ENCODE data around the gene ALG11.
"Not testable (repeated sequence)": the region's sequence is repeated elsewhere in the genome, so short reads cannot be mapped to it uniquely, and the experiment has no call there.

Gene ALG11

DNA sequence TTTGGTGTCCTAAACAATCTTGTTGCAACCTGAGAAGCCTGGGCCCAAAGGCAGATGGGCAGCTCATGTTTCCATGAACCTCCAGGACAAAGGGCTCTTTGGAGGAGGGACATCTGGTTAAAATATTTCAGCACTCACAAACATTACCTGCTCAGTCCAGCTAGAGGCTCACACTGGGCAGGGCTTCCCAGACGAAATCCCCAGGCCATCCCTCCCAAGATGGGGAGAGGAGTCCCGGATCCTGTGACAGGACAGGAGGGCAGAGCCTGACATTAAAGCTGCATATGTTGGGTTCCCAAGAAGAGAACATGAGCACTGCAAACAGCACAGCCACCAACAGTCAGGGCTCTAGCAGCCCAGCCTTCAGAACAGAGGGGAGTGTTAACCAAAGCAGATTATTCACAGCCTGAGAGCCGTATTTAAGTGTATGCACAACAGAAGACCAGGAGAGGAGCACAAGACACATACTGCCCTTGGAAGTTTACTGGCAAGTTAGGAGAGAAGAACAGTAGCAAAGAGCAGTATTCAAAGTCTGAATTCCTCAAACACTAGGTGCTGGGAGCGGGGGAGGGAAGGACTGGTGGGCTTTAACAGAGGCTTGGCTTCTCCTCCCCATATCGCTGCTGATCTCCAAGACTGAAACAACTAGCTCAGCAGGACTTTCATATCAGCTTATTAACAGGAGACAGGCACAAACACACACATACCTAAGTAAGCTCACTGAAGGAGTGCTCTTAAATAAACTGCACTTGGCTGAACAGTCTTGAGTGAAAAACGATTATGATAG lies 13.3 kb upstream of the ALG11 start:
- no peak for DNase-seq

DNA sequence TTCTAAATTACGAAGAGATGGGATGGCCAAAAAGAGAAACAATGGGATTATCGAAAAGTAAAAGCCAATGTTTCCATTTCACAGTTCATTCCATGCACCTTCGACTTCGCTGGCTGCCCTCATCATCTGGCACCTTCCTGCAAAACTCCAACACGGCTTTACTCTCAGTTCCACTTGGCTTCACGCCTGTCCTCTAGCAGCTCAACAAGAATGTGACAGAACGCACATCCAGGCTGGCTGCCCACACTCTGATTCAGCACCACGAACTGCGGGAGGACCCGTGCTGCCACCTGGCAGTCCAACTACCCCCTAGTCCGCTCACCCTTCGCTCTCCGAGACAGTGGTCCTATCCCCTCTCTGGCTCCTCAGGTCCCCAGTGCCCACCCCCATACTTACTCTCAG lies 12.7 kb upstream of the ALG11 start:
- no peak for DNase-seq

DNA sequence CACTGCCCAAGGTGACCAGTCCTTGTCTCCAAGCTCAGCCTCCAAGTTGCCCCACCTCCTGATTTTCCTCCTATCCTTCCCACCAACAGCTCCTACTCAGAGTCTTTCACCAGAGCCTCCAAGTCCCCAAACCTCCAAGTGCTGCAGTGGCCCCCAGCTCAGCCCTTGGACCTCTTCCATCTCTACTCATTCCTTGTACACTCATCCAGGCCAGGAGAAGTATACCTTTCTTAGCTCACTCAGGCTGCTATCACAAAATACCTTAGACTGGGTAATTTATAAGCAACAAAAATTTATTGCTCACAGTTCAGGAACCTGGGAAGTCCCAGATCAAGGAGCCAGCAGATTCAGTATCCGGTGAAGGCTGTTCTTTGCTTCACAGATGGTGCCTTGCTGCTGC lies 12.3 kb upstream of the ALG11 start:
- DNase-seq: no peak

DNA sequence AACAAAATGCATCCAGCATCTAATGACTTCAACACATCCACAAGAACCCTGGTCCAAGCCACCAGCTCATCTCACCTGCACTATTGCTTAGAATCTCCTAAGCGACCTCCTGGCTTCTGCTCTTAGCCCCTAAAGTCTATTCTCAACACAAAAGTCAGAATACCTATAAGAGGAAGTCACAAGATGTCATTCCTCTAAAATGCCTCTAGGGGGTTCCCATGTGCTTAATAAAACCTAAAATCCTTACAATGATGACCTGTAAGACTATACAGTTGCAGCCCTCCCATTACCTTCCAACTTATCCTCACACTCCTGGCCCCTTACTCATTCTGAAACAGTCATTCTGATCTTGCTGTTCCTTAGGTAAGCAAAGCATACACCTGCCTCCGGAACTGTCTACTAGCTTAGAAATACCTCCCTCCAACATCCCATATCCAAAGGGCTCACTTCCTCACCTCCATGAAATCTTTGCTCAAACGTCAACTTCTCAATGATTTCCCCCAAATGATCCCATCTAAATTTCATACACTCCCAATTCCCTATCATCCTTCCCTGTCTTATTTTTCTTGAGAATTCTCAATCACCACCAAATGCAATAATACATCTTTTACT lies 11.0 kb upstream of the ALG11 start:
- DNase-seq: no peak

DNA sequence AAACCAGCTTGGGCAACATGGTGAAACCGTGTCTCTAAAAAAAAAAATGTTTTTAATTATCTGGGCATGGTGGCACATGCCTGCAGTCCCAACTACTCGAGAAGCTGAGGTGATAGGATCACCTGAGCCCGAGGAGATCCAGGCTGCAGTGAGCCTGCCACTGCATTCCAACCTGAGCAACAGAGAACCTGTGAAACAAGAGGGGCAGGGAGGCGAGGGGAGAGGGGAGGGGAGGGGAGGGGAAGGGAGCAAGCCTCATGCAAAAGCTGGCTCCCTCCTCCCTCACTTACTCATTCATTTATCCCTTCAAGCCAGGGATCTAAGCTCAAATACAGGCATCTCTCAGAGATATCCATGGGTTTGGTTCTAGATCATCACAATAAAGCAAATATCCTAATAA lies 9.8 kb upstream of the ALG11 start:
- no peak for DNase-seq

DNA sequence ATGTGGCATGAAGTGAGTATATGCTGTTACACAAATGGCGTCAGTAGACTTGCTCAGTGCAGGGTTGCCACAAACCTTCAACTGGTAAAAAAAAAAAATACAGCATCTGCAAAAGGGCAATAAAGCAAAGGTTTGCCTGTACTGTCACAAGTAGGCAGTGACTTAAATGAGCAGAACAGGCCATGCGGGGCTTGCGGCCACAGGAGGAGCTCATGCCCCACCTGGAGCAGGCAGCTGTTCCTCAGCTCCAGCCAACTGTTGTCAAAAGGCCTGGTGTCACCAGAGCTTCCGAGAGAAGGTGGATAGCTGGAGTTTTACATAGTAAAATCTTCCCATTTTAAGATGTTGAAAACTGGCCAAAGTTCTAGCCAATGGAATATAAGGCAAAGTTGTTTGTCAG lies 8.7 kb upstream of the ALG11 start:
- DNase-seq: no peak

DNA sequence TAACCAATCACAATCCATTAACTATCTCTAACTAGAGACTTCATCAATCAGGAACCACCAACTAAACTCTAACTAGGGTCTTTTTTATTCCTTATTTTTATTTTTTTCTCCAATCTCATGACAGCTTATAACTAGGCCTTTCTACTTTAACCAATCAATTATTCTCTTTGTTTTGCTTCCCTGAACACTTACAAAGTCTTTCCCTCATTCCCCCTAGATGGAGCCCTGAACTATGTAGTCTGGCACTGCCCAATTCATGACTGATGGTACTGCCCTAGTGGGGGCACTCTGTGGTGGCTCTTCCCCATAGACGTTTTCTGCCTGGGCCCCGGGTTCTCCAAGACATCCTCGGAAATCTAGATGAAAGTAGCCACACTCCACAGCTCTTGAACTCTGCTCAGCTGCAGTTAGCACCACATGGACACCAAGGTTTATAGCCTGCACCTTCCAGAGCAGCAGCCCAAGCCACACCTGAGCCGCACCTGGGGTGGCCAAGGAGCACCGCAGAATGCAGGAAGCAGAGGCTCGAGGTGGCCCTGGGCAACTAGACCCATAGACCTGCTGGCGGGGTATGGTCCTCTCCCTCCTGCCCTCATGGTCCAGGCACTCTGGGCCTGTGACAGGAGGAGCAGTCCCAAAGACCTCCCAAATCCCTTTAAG lies 7.6 kb upstream of the ALG11 start:
- DNase-seq: no peak

DNA sequence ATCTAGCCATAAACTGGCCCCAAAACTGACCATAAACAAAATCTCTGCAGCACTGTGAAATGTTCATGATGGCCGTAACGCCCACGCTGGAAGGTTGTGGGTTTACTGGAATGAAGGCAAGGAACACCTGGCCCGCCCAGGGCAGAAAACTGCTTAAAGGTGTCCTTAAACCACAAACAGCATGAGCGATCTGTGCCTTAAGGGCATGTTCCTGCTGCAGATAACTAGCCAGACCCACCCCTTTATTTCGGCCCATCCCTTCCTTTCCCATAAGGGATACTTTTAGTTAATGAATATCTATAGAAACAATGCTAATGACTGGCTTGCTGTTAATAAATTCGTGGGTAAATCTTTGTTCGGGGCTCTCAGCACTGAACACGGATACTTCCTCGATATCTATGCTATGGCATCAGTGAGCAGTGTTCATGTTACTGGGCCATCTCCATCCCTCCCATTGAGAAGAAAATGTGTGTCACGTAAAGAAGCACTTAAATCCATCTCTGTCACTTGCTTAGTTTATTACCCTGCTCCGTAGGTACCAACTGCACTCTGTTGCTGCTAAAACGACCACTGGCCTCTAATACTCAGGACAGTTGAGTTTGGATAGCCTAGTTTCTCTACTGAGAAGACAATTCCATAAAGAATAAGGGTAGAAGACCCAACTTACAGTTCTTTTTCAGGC lies 6.2 kb upstream of the ALG11 start:
- no peak for DNase-seq

DNA sequence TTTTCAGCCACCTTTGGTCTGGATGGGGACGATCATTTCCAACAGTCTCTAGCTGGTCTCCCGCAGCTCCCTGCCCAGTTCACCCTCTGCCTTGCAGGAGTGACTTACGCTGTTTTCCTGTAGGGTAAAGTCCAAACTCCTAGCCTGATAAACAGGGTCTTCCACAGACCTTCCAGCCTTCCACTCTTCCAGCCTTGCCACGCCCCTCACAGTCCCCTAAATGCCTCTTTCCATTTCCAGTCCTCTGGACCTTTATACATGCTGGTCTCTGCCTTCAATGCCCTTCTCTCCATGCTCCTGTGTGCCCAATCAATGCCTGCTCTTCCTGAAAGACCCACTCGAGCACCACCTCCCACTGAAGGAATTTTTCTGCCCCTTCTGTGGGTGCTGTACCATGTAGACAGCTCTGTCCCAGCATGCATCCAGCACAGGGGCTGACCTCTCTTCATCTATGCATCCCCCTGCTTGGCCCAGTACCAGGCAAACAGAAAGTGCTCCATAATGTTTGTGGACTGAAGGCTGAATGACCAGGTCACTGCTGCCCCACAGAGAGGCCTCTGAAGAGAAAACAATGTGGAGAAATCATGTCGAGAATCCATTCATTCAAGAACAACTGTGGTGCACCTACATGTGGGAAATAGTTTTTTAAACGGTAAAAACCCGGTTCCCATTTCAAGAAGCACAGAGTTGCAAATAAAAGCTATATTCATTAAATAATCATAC lies 5.5 kb upstream of the ALG11 start:
- no peak for DNase-seq

DNA sequence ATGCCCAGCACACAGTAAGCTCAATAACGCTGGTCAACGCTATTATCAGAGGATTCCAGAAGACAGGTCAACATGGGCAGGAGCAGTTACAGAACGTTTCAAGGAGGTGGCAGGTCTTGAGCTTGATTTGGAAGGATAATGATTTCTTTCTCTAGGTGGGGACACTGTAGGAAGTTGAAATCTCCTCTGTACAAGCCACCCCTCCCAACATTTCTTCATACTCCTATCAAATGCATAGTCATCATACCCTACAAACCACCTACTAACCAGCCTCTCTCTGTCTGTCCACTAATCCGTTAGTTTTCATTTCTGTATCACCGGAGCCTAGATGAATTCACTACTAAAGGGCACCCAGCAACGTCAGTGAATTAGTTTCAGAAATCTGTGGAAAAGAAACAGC lies 2.3 kb upstream of the ALG11 start:
- no peak for DNase-seq

DNA sequence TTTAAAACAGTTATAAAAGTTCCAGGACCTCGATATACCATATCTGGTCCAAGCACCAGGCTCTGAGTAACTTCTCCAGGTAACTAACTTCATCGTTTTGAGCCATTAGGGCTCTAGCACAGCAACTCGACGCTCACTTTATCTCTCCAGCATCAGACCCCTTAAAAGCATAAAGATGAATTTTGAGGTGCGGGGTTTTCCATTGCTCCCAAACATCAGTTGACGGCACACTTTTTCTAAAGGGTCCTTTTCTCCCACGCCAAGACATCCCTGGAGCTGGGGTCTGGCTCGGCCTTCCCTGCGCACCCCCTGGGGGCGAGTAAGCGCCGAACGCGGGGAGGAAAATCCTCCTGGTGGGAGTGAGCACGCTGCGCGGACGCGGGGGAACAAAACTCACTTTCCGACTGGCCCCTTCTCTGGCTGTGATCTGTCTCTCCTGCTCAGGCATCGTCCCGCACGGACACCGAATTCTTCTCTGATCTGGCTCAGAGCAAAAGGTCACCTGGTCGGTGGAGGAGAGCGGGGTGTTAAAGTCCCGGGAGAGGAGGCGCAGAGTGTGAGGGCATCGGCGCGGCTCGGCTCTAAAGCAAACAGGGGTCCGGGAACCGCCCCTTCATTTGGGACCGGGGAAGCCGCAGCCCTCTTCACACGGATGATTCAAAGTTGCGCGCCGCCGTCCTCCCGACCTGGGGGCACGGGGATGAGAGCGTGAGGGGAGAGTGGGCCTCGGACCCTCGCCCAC lies 1.1 kb upstream of the ALG11 start, which contains the start of gene ATP7B:
Gene ATP7B (minus strand): TSS at position 561 of the 742 bp plus-strand sequence. CDS start 113 bp downstream, at position 448.
- DNase-seq: peak; percentile 29

DNA sequence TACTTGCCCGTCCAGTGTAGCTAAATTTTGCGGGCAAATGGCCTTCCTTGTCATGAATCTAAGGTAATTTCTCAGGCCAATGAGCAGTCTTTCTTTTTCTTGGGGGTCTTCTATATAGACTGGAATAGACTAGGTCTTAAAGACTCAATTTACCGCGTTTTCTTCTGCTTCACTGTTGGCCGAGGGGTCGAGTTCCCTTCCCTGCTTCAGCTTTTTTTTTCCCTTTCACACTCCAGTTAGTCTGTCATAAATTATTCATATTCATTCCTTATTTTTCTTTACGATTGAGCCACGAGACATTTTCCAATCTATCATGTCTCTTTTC lies 276 bp downstream of the ALG11 start:
- no peak for DNase-seq

DNA sequence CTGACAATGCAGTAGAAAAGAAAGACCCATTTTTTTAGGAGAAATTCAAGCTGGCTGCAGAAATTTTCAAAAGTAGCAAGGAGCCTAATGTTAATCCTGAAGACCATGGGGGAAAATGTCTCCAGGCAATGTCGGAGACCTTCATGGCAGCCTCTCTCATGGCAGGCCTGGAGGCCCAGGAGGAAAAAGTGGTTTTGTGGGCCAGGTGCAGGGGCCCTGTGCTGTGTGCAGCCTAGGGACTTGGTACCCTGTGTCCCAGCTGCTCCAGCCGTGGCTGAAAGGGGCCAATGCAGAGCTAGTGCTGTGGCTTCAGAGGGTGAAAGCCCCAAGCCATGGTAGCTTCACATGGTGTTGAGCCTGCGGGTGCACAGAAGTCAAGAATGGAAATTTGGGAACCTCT lies 4.1 kb downstream of the ALG11 start:
- DNase-seq: no peak

DNA sequence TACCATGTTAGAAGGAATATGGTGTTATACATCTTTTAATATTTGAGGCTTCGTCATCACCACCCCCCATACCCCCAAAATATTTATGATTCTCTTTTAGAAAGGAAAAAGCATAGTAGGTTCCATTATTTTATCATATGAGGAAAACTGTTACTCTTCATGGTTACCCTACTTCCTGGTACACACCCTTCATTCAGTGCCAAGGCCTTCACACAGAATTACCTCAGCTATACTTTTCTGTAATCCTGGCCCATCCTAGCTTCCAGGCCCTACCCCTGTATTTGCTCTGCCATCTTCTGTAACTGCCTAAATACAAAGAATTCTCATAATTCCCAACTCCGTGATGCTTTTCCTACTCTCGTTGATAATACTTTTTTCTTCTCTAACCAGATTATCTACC lies 8.0 kb downstream of the ALG11 start:
- DNase-seq: no peak

DNA sequence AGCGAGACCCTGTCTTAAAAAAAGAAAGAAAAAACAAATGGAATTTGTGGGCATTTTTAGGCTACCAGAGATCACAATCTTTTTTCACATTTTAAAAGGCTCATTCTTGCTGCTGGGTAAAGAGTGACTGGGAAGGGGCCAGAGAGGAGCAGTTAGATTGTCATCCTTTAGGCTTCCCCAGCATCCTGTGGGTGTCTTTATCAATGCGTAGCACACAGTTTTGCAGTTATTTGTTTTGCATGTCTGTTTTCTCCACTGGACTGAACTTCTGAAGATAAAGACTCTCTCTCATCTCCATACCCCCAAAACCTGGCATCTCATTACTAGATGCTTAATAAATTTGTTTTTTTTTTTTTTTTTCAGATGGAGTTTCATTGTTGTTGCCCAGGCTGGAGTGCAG lies 10.2 kb downstream of the ALG11 start:
- no peak for DNase-seq

DNA sequence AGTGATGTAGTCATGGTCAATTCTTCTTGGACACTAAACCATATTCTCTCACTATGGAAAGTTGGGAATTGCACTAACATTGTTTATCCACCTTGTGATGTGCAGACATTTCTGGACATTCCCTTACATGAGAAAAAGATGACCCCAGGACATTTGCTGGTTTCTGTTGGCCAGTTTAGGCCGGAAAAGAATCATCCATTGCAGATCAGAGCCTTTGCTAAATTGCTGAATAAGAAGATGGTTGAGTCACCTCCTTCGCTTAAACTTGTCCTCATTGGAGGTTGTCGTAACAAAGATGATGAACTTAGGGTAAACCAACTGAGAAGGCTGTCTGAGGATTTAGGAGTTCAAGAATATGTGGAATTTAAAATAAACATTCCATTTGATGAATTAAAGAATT lies 12.3 kb downstream of the ALG11 start, which contains the start of gene UTP14C:
Gene UTP14C (plus strand): TSS at position 211 of the 400 bp plus-strand sequence. CDS start 4,114 bp downstream, outside the sequence.
- no peak for DNase-seq

DNA sequence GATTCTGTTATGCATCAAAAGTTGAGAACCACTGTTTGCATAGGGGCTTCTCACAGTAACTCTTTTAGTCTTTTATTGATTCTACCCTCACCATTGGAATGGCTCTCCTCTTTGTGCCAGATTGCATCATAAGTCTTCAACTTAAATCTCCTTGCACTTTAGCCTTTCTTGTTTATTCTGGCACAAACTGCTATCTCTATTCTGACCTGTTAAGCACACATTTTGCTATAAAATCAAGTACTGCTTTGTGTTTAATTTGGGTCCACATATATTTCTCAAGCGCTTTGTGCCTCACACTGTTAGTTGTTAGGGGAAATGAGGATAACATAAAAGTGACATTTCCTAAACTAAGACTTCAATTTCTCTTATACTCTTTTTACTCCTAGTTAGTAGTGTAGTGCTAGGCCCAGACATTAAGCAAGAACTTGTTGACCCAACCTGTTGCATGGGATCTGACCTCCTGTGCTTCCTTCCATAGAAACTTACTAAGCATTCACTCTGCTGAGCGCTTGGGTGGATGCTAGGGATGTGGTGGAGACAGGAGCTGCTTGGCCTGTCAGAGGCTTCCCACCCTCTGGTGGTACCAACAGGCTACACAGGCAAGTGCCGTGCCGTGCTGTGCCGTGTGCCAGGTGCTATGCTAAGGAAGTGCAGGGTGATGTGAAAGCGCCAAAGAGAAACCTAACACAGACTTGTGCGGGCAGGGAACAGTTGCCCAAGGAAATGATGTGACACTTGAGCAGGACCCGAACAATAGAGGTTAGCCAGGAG lies 13.5 kb downstream of the ALG11 start:
- DNase-seq: no peak

DNA sequence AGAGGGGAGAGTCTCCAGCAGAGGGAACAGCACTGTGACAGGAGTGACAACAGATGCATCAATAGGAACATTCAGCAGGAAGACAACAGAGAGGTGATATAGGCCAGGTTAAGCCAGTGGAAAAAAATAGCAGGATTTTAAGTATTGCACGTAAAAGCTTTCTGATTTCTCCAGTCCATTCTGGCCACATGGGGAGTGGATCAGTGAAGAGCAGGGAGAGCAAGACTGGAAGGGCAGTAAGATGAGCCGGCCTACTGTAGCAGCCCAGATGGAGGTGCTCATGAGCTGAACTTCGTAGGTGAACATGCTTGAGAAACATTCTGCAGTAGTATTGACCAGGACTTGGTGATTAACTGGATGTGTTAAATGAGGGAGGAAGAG lies 14.0 kb downstream of the ALG11 start:
- DNase-seq: no peak

DNA sequence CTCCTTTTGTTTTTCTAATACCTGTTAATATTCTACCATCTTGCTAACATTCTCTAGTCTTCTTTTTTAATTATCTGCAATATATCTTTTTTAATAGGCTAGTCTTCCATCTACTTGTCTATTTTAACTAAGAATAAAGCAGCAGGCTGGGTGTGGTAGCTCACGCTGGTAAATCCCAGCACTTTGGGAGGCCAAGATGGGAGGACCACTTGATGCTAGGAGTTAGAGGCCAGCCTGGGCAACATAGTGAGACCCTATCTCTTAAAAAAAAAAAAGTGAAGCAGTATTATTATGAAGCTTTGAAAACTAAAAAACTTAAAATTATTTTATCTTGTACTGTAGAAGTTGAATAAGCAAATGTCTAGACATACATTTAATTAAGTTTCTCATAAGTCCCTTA lies 15.6 kb downstream of the ALG11 start:
- DNase-seq: no peak

DNA sequence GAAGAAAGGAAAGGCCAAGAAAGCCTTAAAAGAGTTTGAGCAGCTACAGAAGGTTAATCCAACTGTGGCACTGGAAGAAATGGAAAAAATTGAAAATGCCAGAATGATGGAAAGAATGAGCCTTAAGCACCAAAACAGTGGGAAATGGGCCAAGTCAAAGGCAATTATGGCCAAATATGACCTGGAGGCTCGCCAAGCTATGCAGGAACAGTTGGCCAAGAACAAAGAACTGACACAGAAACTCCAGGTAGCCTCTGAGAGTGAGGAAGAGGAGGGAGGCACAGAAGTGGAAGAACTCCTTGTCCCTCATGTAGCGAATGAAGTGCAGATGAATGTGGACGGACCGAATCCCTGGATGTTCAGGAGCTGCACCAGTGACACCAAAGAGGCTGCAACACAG lies 17.4 kb downstream of the ALG11 start:
- no peak for DNase-seq

DNA sequence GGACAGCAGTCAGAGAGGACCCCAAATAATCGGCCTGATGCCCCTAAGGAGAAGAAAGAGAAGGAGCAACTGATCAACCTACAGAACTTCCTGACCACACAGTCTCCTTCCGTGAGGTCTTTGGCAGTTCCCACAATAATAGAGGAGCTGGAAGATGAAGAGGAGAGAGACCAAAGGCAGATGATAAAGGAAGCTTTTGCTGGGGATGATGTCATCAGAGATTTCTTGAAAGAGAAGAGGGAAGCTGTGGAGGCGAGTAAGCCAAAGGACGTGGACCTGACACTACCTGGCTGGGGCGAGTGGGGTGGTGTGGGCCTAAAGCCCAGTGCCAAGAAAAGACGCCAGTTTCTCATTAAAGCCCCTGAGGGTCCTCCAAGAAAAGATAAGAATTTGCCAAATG lies 18.2 kb downstream of the ALG11 start:
- DNase-seq: not testable (repeated sequence)
